ENCODE measurements around the gene MBNL2.

DNA sequence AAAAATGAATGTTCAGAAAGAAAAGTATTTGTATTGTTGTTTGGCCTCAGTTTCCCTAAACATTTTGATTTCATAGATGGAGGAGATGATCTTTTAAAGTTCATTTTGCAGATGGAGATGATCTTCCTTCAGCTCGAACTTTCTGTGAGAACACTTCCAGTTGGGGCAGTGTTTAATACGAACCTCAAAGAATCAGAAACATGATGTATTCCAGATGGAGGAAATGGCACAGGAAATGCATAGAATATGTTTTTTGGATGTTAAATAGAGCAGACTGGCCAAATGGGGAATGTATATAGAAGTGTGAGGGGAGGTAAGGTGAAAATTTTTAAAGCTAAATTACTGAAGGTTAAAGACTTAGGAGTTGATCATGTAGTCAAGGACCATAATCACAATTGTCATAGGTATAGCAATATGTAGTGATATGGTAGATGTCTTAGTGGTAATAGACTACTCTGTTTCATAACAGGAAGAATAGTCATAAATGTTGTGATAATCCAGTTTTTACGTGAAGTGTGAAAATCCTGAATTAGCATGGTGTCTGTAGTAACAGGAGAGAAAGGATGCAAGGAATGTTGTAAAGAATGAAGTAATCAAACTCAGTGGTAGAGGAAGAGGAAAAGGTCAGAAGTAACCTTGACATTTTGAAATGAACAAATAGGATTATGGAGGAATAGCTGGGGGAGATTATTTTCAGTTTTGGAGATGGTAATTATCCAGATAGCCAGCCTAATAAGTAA is 216.9 kb downstream of the MBNL2 start:
- TF ChIP-seq CTCF (IDR thresholded peaks at IDR 0.05; ENCODE audit: insufficient read depth, low read length, poor library complexity, severe bottlenecking) (no peak), EZH2phosphoT487 (conservative IDR thresholded peaks at IDR 0.05; ENCODE audit: low read length) (no peak)
